Thoracic aorta (tissue), 2 donors: Measurements from ENCODE around the gene FADS6. TPM values are rescaled to one million over a fixed set of nuclear protein-coding genes. Genes with fewer than 3 reads are reported as not detected.

Experiments used
- ATAC-seq: fragments of 150-250 bp; one replicate; pipeline ENCODE4 v1.8.0; 2017; ENCODE audit warnings: low read depth; ENCODE audit not compliant: insufficient number of reproducible peaks, low FRiP score
- DNase-seq: peaks from one replicate; pipeline ENCODE4 v3.0.0-alpha.2; 2020; ENCODE audit warnings: low spot score
- H3K27ac ChIP-seq, 2 donors: fragments of 200-600 bp; sonication (generic); 1 replicate in 1 of 2; 2 replicates in 1 of 2; pipeline ENCODE4 v1.5.1; 2016; ENCODE audit warnings: mild to moderate bottlenecking in 2 of 2, moderate library complexity in 2 of 2
- H3K27me3 ChIP-seq: fragments of 200-600 bp; sonication (generic); replicated peaks from 2 replicates; pipeline ENCODE4 v1.6.0; 2016; ENCODE audit warnings: mild to moderate bottlenecking; ENCODE audit not compliant: insufficient read depth
- H3K36me3 ChIP-seq: fragments of 200-600 bp; sonication (generic); one replicate; pipeline ENCODE4 v1.5.1; 2016
- H3K4me1 ChIP-seq, 2 donors: fragments of 200-600 bp; sonication (generic); 1 replicate in 1 of 2; 2 replicates in 1 of 2; pipeline versions ENCODE4 v1.5.1 to v1.6.0; 2016; ENCODE audit warnings: low read depth in 2 of 2, mild to moderate bottlenecking in 1 of 2; ENCODE audit not compliant: control insufficient read depth in 1 of 2
- H3K4me3 ChIP-seq: fragments of 200-600 bp; sonication (generic); 2 replicates; pipeline ENCODE4 v1.5.1; 2016; ENCODE audit warnings: mild to moderate bottlenecking
- H3K9me3 ChIP-seq: fragments of 200-600 bp; sonication (generic); 2 replicates; pipeline ENCODE4 v1.5.1; 2016
- CTCF ChIP-seq: fragments of 200-600 bp; sonication (generic); IDR thresholded peaks from one replicate; pipeline ENCODE4 v1.5.1; 2019; ENCODE audit warnings: antibody characterized with exemption
- total RNA-seq, 2 donors: library from RNA; depleted of rRNA; stranded (reverse); fragments of >200 nt; gene quantifications; one replicate each; pipeline versions ENCODE4 v1.1.0 to v1.2.3, GENCODE V29; 2016

Gene FADS6
- total RNA-seq, 2 donors from 2014 or later: not detected

- DNase-seq: no peak
- H3K4me1 ChIP-seq: peaks cover 9 to 15% of the 10 kb centered on the region in 2 donors
- no peak for ATAC-seq
- H3K9me3 ChIP-seq: no peaks in the 10 kb centered on the region
- no peak for TF ChIP-seq CTCF
- H3K27ac ChIP-seq: no peak overlapping the region
- no peaks in the 10 kb centered on the region for H3K36me3 ChIP-seq
- H3K27me3 ChIP-seq: no peaks in the 10 kb centered on the region
- H3K4me3 ChIP-seq: no peak overlapping the region
Measured at GRCh38 chr17:74868251-74868907, 25.1 kb downstream of the FADS6 start.

DNA sequence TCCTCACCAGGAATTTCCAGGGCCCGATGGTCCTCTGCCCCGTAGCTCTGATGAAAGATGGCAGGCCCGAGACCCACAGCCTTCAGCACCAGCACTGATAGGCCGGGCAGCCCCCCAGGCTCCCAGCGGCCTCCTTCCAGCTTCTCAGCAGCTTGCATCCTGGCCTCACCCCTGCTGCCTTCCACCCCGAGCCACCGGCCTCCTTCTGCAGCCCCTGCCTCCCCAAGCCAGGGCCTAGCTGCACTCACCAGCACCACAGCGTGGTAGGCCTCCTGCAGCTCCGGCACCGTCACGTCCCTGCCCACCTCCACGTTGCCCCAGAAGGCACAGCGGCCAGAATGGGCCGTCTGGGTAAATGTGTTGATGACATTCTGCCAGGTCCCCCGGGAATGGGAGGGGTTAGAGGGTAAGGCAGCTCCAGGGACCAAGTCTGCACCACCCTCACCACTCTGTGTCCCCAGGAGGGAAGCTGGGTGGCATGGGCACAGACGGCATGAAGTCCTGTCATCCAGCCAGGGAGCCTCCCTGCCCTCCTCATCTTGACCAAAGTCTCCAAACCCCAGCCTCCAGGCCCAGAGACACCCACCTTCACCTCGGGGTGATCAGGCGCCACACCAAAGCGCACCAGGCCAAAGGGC is 27.1 kb downstream of the FADS6 start:
- Histone ChIP-seq H3K9me3 (no peaks in the 10 kb centered on the region), H3K36me3 (no peaks in the 10 kb centered on the region), H3K27ac (no peak overlapping the region), H3K4me1 (peaks cover 7% of the 10 kb centered on the region in 2 donors), H3K4me3 (no peak overlapping the region), H3K27me3 (no peaks in the 10 kb centered on the region)
- ATAC-seq: no peak
- no peak for DNase-seq
- TF ChIP-seq CTCF: no peak

GRCh38 chr17:74865504-74866197 is 27.8 kb downstream of the FADS6 start:
- Histone ChIP-seq H3K36me3 (no peaks in the 10 kb centered on the region), H3K9me3 (no peaks in the 10 kb centered on the region), H3K4me1 (peaks cover 13% of the 10 kb centered on the region in 2 donors), H3K27me3 (no peaks in the 10 kb centered on the region), H3K27ac (no peak overlapping the region), H3K4me3 (no peak overlapping the region)
- no peak for TF ChIP-seq CTCF
- ATAC-seq: no peak
- DNase-seq: no peak

GRCh38 chr17:74864866-74865395 is 28.5 kb downstream of the FADS6 start:
- TF ChIP-seq CTCF: peak; percentile 97
- Histone ChIP-seq H3K9me3 (no peaks in the 10 kb centered on the region), H3K36me3 (no peaks in the 10 kb centered on the region), H3K27ac (no peak overlapping the region), H3K4me1 (peaks cover 21% of the 10 kb centered on the region in 2 donors), H3K27me3 (no peaks in the 10 kb centered on the region), H3K4me3 (no peak overlapping the region)
- no peak for DNase-seq
- ATAC-seq: peak; percentile 51

GRCh38 chr17:74864297-74864865 is 29.1 kb downstream of the FADS6 start:
- Histone ChIP-seq H3K36me3 (no peaks in the 10 kb centered on the region), H3K27ac (no peak overlapping the region), H3K4me3 (no peak overlapping the region), H3K9me3 (no peaks in the 10 kb centered on the region), H3K4me1 (peaks cover 21 to 25% of the 10 kb centered on the region in 2 donors), H3K27me3 (no peaks in the 10 kb centered on the region)
- ATAC-seq: no peak
- no peak for TF ChIP-seq CTCF
- DNase-seq: no peak
